ENCODE results near the gene NCBP2.

Gene NCBP2

GRCh38 chr3:196979545-196979944 is 37.2 kb upstream of the NCBP2 start:
- H3K9me3 ChIP-seq (ENCODE audit: low read length) = no peaks in the 10 kb centered on the region
- H3K9ac ChIP-seq (ENCODE audit: low read length) = no peak overlapping the region
- H3K27ac ChIP-seq (ENCODE audit: low read depth, low read length) = no peak overlapping the region
- no peaks in the 10 kb centered on the region for H3K36me3 ChIP-seq (ENCODE audit: insufficient read depth, low read length)
- H3K4me1 ChIP-seq (ENCODE audit: insufficient read depth, low read length) = peaks cover 6% of the 10 kb centered on the region
- no peak overlapping the region for H3K4me3 ChIP-seq (ENCODE audit: low read depth in 1 of 2, low read length in 2 of 2)
- no peaks in the 10 kb centered on the region for H3K27me3 ChIP-seq (ENCODE audit: control insufficient read depth in 1 of 2, insufficient read depth in 2 of 2, low read length in 2 of 2)

GRCh38 chr3:196976941-196977340 is 34.6 kb upstream of the NCBP2 start:
- H3K27me3 ChIP-seq (ENCODE audit: control insufficient read depth in 1 of 2, insufficient read depth in 2 of 2, low read length in 2 of 2) = no peaks in the 10 kb centered on the region
- H3K27ac ChIP-seq (ENCODE audit: low read depth, low read length) = no peak overlapping the region
- no peak overlapping the region for H3K4me3 ChIP-seq (ENCODE audit: low read depth in 1 of 2, low read length in 2 of 2)
- H3K9ac ChIP-seq (ENCODE audit: low read length) = no peak overlapping the region
- peaks cover 6% of the 10 kb centered on the region for H3K4me1 ChIP-seq (ENCODE audit: insufficient read depth, low read length)
- no peaks in the 10 kb centered on the region for H3K36me3 ChIP-seq (ENCODE audit: insufficient read depth, low read length)
- no peaks in the 10 kb centered on the region for H3K9me3 ChIP-seq (ENCODE audit: low read length)

GRCh38 chr3:196975349-196975748 is 33.0 kb upstream of the NCBP2 start:
- H3K9me3 ChIP-seq (ENCODE audit: low read length) = no peaks in the 10 kb centered on the region
- no peaks in the 10 kb centered on the region for H3K36me3 ChIP-seq (ENCODE audit: insufficient read depth, low read length)
- no peak overlapping the region for H3K9ac ChIP-seq (ENCODE audit: low read length)
- H3K4me1 ChIP-seq (ENCODE audit: insufficient read depth, low read length) = peaks cover 6% of the 10 kb centered on the region
- no peak overlapping the region for H3K27ac ChIP-seq (ENCODE audit: low read depth, low read length)
- no peaks in the 10 kb centered on the region for H3K27me3 ChIP-seq (ENCODE audit: control insufficient read depth in 1 of 2, insufficient read depth in 2 of 2, low read length in 2 of 2)
- H3K4me3 ChIP-seq (ENCODE audit: low read depth in 1 of 2, low read length in 2 of 2) = no peak overlapping the region

GRCh38 chr3:196974661-196975060 is 32.3 kb upstream of the NCBP2 start:
- Histone ChIP-seq H3K27me3 (ENCODE audit: control insufficient read depth in 1 of 2, insufficient read depth in 2 of 2, low read length in 2 of 2) (no peaks in the 10 kb centered on the region), H3K4me1 (ENCODE audit: insufficient read depth, low read length) (peaks cover 6% of the 10 kb centered on the region), H3K4me3 (ENCODE audit: low read depth in 1 of 2, low read length in 2 of 2) (no peak overlapping the region), H3K9ac (ENCODE audit: low read length) (no peak overlapping the region), H3K9me3 (ENCODE audit: low read length) (no peaks in the 10 kb centered on the region), H3K36me3 (ENCODE audit: insufficient read depth, low read length) (no peaks in the 10 kb centered on the region), H3K27ac (ENCODE audit: low read depth, low read length) (no peak overlapping the region)

- H3K9me3 ChIP-seq (ENCODE audit: low read length) = no peaks in the 10 kb centered on the region
- H3K36me3 ChIP-seq (ENCODE audit: insufficient read depth, low read length) = no peaks in the 10 kb centered on the region
- no peak overlapping the region for H3K27ac ChIP-seq (ENCODE audit: low read depth, low read length)
- H3K9ac ChIP-seq (ENCODE audit: low read length) = no peak overlapping the region
- H3K4me1 ChIP-seq (ENCODE audit: insufficient read depth, low read length) = peaks cover 9% of the 10 kb centered on the region
- no peaks in the 10 kb centered on the region for H3K27me3 ChIP-seq (ENCODE audit: control insufficient read depth in 1 of 2, insufficient read depth in 2 of 2, low read length in 2 of 2)
- no peak overlapping the region for H3K4me3 ChIP-seq (ENCODE audit: low read depth in 1 of 2, low read length in 2 of 2)
Observed at GRCh38 chr3:196971094-196971698, 28.9 kb upstream of the NCBP2 start.

- no peaks in the 10 kb centered on the region for H3K27me3 ChIP-seq (ENCODE audit: control insufficient read depth in 1 of 2, insufficient read depth in 2 of 2, low read length in 2 of 2)
- H3K36me3 ChIP-seq (ENCODE audit: insufficient read depth, low read length) = no peaks in the 10 kb centered on the region
- no peak overlapping the region for H3K9ac ChIP-seq (ENCODE audit: low read length)
- H3K4me1 ChIP-seq (ENCODE audit: insufficient read depth, low read length) = peaks cover 9% of the 10 kb centered on the region
- H3K4me3 ChIP-seq (ENCODE audit: low read depth in 1 of 2, low read length in 2 of 2) = no peak overlapping the region
- no peak overlapping the region for H3K27ac ChIP-seq (ENCODE audit: low read depth, low read length)
- H3K9me3 ChIP-seq (ENCODE audit: low read length) = no peaks in the 10 kb centered on the region
Observed at GRCh38 chr3:196970547-196971093, 28.3 kb upstream of the NCBP2 start.

GRCh38 chr3:196969660-196970546 is 27.6 kb upstream of the NCBP2 start:
- Histone ChIP-seq H3K9me3 (ENCODE audit: low read length) (no peaks in the 10 kb centered on the region), H3K9ac (ENCODE audit: low read length) (no peak overlapping the region), H3K36me3 (ENCODE audit: insufficient read depth, low read length) (no peaks in the 10 kb centered on the region), H3K27ac (ENCODE audit: low read depth, low read length) (no peak overlapping the region), H3K4me3 (ENCODE audit: low read depth in 1 of 2, low read length in 2 of 2) (peak overlapping the region; percentile 59 to 68), H3K4me1 (ENCODE audit: insufficient read depth, low read length) (peaks cover 9% of the 10 kb centered on the region), H3K27me3 (ENCODE audit: control insufficient read depth in 1 of 2, insufficient read depth in 2 of 2, low read length in 2 of 2) (no peaks in the 10 kb centered on the region)

- no peaks in the 10 kb centered on the region for H3K9me3 ChIP-seq (ENCODE audit: low read length)
- H3K4me1 ChIP-seq (ENCODE audit: insufficient read depth, low read length) = peaks cover 9% of the 10 kb centered on the region
- H3K36me3 ChIP-seq (ENCODE audit: insufficient read depth, low read length) = no peaks in the 10 kb centered on the region
- no peak overlapping the region for H3K9ac ChIP-seq (ENCODE audit: low read length)
- H3K4me3 ChIP-seq (ENCODE audit: low read depth in 1 of 2, low read length in 2 of 2) = peak overlapping the region; percentile 59 to 68
- no peaks in the 10 kb centered on the region for H3K27me3 ChIP-seq (ENCODE audit: control insufficient read depth in 1 of 2, insufficient read depth in 2 of 2, low read length in 2 of 2)
- peak overlapping the region; percentile 14 for H3K27ac ChIP-seq (ENCODE audit: low read depth, low read length)
Observed at GRCh38 chr3:196969134-196969659, 26.9 kb upstream of the NCBP2 start.

- peak within 1 kb of the TSS; percentile 14 for H3K27ac ChIP-seq (ENCODE audit: low read depth, low read length)
- no peaks in the 10 kb centered on the region for H3K36me3 ChIP-seq (ENCODE audit: insufficient read depth, low read length)
- peaks cover 9% of the 10 kb centered on the region for H3K4me1 ChIP-seq (ENCODE audit: insufficient read depth, low read length)
- no peaks in the 10 kb centered on the region for H3K9me3 ChIP-seq (ENCODE audit: low read length)
- H3K9ac ChIP-seq (ENCODE audit: low read length) = peak within 1 kb of the TSS; percentile 61
- no peaks in the 10 kb centered on the region for H3K27me3 ChIP-seq (ENCODE audit: control insufficient read depth in 1 of 2, insufficient read depth in 2 of 2, low read length in 2 of 2)
- peak within 1 kb of the TSS; percentile 68 to 78 for H3K4me3 ChIP-seq (ENCODE audit: low read depth in 1 of 2, low read length in 2 of 2)
Observed at GRCh38 chr3:196968233-196969133, 26.2 kb upstream of the NCBP2 start, which contains the start of gene PIGZ. Gene PIGZ (minus strand): TSS chr3:196968833. CDS start chr3:196952031, 16,802 bp downstream.

GRCh38 chr3:196967412-196968232 is 25.3 kb upstream of the NCBP2 start:
- Histone ChIP-seq H3K9me3 (ENCODE audit: low read length) (no peaks in the 10 kb centered on the region), H3K27me3 (ENCODE audit: control insufficient read depth in 1 of 2, insufficient read depth in 2 of 2, low read length in 2 of 2) (no peaks in the 10 kb centered on the region), H3K9ac (ENCODE audit: low read length) (peak overlapping the region; percentile 61), H3K36me3 (ENCODE audit: insufficient read depth, low read length) (no peaks in the 10 kb centered on the region), H3K4me1 (ENCODE audit: insufficient read depth, low read length) (peaks cover 9% of the 10 kb centered on the region), H3K27ac (ENCODE audit: low read depth, low read length) (no peak overlapping the region), H3K4me3 (ENCODE audit: low read depth in 1 of 2, low read length in 2 of 2) (peak overlapping the region; percentile 66 to 78)
